K562 (cell line): ENCODE data around the gene SLC25A40. TPM values are rescaled to one million over a fixed set of nuclear protein-coding genes. Genes with fewer than 3 reads are reported as not detected.

Experiments used
- ARID4B ChIP-seq: sonication (generic); formaldehyde crosslinking; IDR thresholded peaks from 2 replicates; pipeline ENCODE4 v1.8.0; 2022; ENCODE audit warnings: mild to moderate bottlenecking, missing genetic modification reagents
- GABPA ChIP-seq: fragments of 200-800 bp; sonication (Bioruptor generic); conservative IDR thresholded peaks from 2 replicates; pipeline ENCODE4 v1.6.1; 2016; ENCODE audit warnings: low read depth, missing genetic modification characterization, missing compliant biosample characterization
- NFRKB ChIP-seq: fragments of 450-650 bp; IDR thresholded peaks from 2 replicates; pipeline ENCODE4 v1.6.1; 2016; ENCODE audit warnings: low read depth
- TGIF2 ChIP-seq: sonication (generic); formaldehyde crosslinking; IDR thresholded peaks from 2 replicates; pipeline ENCODE4 v1.8.1; 2022; ENCODE audit warnings: mild to moderate bottlenecking, missing genetic modification reagents, moderate library complexity
- ZBTB11 ChIP-seq, 3 experiments: fragments of 200-800 bp in 1 of 3; fragments of 250-450 bp in 1 of 3; fragments of 450-650 bp in 1 of 3; sonication (Bioruptor Pico) in 1 of 3; sonication (Bioruptor generic) in 1 of 3; formaldehyde crosslinking in 1 of 3; IDR thresholded peaks; 2 replicates each; pipeline versions ENCODE4 v1.6.1 to v1.8.0; 2016 to 2022; ENCODE audit warnings: mild to moderate bottlenecking in 2 of 3, missing genetic modification characterization in 2 of 3, missing compliant biosample characterization in 1 of 3, moderate library complexity in 1 of 3
- ZNF184 ChIP-seq: sonication (generic); formaldehyde crosslinking; IDR thresholded peaks from 2 replicates; pipeline ENCODE4 v1.5.0; 2020; ENCODE audit warnings: missing genetic modification reagents
- ZNF280A ChIP-seq: fragments of 450-650 bp; IDR thresholded peaks from 2 replicates; pipeline ENCODE4 v1.6.1; 2018; ENCODE audit warnings: mild to moderate bottlenecking, low read depth; ENCODE audit not compliant: partially characterized antibody
- ZNF511 ChIP-seq: sonication (generic); formaldehyde crosslinking; IDR thresholded peaks from 2 replicates; pipeline ENCODE4 v1.8.0; 2022; ENCODE audit warnings: mild to moderate bottlenecking, missing genetic modification reagents
- ZSCAN29 ChIP-seq: fragments of 450-650 bp; IDR thresholded peaks from 2 replicates; pipeline ENCODE4 v1.6.1; 2017
- polyA plus RNA-seq, 8 experiments: library from polyadenylated mRNA; depleted of rRNA in 4 of 8; stranded (reverse) in 5 of 8; unstranded in 3 of 8; fragments of >200 nt; fragmentation: Nextera tagmentation in 2 of 8; fragmentation: Illumina TruSeq in 1 of 8; extraction: Ambion mirVana in 2 of 8; extraction: Trizol in 1 of 8; gene quantifications; 2 replicates each; pipeline versions ENCODE4 v1.2.1 to v1.2.3, GENCODE V29; 2011 to 2014; ENCODE audit warnings: inconsistent platforms in 1 of 8, missing spikeins in 1 of 8
- total RNA-seq, 7 experiments: library from RNA; depleted of rRNA in 6 of 7; stranded (reverse); fragments of >200 nt in 6 of 7; fragmentation: Illumina TruSeq in 2 of 7; extraction: Trizol in 2 of 7; gene quantifications; 2 replicates each; pipeline versions ENCODE4 v1.2.1 to v1.2.3, GENCODE V29; 2011 to 2021; ENCODE audit warnings: low replicate concordance in 1 of 7

Gene SLC25A40
- total and polyA plus RNA-seq, 9 of the 15 experiments (the other 6 are each of a cell fraction or from before 2014, with no cell fraction given), result 6.7 to 44.0 (median 26.5) TPM

- TF ChIP-seq GABPA (tag) (peak; percentile 72), ZBTB11 (CRISPR knock-in tag; IDR thresholded peaks at IDR 0.05) (peak; percentile 47 to 95 (median 69); a peak in 4 of 6 replicates), ZNF184 (CRISPR knock-in tag) (no peak), NFRKB (peak; percentile 54; the same call in 1 of the 2 replicates), ZNF511 (CRISPR knock-in tag) (no peak), ZSCAN29 (no peak), TGIF2 (0 out of 2 replicates have a peak, but pooled peaks have one; percentile 5), ZNF280A (no peak), ARID4B (CRISPR knock-in tag) (no peak)
Measured at GRCh38 chr7:87876869-87877234, 692 bp upstream of the SLC25A40 start (continued).
